ENCODE measurements around the gene KCTD2.

KCTD2 gene

DNA sequence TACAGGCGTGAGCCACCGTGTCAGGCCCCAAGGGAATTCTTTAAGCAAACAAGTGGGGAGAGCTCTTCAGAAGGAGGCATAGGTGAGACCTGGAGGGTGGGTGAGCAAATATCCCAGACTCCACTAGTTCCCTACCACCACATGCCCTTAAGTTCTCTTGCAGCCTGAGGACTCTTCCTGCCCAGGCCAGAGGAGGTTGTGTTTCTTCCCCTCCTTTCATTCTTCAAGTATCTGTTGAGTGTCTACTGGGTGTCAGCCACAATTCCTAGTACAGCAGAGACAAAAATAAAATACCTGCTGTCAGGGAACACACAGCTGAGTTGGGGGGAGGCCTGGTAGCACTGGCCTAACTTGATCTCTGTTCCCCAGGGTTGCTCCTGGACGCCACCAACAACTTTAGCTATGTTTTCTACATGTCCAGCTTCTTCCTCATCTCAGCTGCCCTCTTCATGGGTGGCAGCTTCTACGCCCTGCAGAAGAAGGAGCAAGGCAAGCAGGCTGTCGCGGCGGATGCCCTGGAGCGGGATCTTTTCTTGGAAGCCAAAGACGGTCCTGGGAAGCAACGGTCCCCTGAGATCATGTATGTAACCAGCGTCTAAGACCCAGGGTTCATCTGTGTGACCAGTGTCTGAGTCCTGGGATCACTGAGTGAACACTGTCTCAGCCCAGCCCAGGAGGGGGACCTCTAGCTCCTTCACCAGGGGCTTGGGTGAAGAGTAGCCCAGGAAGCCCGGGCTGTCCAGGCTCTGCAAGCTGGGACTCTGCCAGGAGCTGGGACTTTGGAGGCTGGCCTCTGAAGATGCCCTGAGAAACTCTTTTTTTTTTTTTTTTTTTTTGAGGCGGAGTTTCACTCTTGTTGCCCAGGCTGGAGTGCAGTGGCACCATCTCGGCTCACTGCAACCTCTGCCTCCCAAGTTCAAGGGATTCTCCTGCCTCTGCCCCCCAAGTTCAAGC, 56.9 kb downstream of the KCTD2 start:
- DNase-seq: no peak

DNA sequence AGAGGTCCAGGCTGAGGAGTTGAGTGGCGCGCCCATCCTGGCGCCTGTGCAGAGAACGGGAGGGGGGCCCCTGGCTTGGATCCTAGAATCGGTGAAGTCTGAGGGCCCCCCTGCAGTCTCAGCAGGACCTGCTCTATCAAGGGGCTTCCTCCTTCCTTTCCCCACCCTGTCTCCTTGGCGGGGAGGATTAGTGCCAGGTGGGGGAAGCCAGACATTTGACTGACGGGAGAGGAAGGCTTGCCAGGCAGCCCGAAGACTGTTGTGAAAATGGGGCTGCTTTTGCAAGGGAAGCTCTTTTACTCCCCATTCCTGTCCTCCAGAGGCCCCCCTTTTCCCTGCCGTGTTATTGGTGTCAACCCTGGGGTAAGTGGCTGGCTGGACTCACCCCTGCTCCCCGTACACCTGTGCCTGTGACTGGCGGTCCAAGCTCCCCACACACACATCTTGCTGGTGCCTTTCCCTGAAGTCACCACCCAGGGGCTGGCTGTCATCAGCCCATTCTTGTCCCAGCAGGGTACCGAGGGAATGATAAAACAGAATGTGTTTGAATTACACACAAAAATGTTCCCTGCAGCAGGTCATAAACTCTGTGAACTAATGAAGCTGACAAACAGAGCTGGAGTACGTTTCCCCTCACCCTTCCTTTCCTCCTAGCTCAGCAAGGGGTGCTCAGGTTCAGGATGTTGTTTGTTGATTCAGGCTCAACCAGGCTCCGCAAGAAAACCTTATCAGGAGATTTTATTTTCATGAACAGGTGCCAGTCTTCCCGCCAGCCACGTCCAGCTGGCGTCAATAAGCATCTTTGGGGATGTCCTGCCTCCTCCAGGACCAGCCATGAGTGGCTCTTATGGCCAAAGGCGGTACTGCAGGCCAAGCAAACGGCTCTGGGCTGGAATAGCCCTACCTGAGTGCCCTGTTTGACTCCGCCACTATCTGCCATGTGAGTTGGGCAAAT, 58.4 kb downstream of the KCTD2 start:
- DNase-seq: no peak

DNA sequence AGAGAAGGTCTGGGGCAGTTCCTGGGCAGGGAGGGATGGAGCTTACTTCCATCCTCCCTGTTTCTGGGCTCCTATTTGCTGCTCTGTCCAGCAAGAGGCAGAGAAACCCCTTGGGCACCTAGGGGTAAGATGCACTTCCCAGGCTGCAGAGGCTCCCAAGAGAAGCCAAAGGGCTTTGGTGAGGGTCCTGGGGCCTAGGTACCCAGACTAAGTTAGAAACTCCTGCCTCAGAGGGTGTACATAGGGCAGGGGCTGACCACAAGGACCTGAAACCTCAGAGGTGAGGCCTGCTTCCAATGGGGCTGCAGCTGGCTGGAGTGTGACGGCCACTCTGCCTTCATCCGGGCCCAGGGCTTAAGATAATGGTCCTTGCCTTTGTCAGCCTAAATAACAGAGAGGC, 61.2 kb downstream of the KCTD2 start:
- no peak for DNase-seq

DNA sequence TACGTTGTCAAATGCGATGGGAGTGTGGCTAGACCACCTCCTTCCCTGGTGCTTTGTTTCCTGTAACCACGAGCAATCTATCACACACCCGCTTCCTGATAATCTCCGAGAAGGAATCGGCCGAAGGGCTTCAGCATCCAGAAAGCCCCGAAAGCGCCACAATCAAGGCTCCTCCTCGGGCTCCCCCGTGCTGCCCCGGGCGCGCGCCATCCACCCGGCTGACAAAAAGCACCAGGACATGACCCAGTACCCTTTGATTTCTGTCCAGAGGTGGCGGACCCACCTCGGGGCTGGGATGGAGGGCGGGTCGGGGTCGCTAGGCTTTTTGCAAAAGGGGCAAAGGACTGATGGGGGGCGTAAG, 62.0 kb downstream of the KCTD2 start:
- DNase-seq: no peak

DNA sequence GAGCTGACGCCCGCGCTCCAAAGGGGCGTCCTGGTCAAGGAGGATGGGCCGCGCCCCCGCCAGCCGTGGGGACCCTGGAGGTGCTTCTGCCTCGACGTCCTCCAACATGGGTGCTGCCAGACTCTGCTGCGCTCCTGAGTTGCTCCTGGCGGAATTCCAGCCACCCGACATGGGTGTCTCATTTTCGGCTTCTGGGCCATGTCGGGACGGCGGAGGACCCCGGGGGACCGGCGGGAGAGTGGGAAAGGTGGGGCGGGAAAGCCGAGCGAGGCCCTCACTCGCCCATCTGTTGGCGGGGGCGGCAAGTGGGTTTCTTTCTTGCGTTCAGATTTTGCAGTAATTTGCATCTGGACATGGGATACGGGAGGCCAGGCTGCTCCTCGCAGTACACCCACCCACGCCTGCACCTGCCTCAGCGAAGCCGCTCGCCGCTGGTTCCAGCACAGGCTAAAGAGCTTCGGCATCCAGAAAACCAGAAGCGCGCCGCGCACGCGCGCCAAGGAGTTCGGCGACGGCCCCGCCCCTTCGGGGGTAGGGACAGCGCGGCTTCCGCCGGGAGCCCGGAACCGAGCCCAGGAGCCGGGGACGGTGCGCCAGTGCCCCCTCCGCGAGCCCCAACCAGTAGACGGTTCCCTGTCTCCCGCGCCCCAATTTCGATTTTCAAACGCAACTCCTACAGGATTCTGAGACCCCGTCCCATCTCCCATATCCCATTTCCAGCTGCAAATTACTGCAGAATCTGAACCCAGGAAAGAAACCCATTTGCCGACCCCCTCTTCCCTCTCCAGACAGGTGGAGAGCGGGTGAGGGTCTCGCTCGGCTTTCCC, 62.6 kb downstream of the KCTD2 start, which contains the start of gene ARMC7:
TSS of gene ARMC7 (plus strand) at position 563 of the 827 bp plus-strand sequence. CDS start 320 bp downstream, outside the sequence.
- DNase-seq: peak; percentile 93

DNA sequence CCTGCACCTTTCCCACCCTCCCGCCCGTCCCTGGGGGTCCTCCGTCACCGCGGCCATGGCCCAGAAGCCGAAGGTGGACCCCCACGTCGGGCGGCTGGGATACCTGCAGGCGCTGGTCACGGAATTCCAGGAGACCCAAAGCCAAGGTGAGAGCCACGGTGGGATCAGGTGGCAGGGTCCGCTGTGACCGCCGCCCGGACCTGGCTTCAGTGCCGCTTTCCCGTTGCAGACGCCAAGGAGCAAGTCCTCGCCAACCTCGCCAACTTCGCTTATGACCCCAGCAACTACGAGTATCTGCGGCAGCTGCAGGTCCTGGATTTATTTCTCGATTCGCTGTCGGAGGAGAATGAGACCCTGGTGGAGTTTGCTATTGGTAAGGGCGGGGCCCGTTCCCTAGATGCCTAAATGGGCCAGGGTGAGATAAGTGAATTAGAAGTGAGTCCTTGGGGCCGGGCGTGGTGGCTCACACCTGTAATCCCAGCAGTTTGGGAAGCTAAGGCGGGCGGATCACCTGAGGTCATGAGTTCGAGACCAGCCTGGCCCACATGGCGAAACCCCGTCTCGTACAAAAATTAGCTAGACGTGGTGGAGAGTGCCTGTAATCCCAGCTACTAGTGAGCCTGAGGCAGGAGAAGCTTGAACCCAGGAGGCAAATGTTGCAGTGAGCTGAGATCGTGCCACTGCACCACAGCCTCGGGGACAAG, 63.4 kb downstream of the KCTD2 start:
- DNase-seq: no peak

DNA sequence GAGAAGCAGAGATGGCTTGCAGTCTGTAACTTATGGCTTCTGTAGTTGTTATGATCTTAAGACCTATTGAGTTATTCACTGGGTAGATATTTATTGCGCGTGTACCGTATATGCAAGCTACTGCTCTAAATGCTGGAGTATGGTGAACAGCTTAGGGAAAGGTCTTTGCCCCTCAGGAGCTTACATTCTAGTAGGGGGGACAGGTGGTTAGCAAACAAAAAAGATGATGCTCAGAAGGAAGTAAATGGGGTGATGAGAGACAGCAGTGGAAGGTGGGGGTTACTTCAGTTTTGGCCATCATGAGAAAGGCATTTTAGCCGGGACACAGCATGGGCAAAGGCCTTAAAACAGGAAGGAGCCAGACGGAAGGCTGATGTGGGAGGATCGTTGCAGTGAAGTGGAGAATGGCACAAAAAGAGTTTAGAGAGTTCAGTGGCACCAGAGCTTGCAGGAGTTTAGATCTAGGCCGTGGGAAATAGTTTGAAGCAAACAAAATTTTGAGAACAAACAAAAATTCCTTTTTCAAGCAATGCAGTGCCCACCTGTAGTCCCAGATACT, 64.8 kb downstream of the KCTD2 start:
- no peak for DNase-seq

DNA sequence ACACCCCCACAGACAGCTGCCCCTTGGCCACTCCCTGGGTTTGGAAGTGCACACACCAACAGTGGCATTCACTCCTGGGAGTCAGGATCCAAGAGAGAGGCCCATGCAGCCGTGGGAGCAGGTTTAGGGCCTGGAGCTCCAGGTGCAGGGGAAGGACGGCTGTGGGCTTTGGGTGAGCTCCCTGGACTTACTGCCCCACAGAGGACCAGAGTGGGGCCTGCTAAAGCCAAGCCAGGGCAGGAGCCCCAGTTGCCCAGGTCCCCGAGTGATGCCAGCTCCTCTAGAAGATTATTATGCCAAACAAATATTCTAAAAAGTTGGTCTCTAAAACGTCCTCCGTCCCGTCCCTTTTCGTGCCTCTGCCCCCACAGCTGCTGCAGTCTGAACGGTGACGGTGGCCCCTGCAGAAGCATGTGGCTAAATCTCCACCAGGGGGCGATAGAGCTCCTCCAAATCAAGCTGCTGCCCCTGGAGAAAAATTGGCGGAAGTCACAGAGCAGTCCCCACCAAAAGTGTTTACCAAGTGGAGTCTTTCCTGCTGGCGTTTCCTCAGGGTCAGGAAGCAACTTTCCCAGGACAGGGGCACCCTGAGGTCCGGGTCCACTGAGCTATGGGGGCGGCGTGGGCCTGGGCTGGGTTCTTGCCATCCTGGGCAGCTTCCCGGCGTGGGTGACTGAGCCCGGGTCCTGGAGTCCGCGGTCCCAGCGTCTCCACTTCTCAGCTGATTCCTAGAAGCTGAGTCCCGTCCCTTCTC, 67.0 kb downstream of the KCTD2 start:
- peak; percentile 83 for DNase-seq

DNA sequence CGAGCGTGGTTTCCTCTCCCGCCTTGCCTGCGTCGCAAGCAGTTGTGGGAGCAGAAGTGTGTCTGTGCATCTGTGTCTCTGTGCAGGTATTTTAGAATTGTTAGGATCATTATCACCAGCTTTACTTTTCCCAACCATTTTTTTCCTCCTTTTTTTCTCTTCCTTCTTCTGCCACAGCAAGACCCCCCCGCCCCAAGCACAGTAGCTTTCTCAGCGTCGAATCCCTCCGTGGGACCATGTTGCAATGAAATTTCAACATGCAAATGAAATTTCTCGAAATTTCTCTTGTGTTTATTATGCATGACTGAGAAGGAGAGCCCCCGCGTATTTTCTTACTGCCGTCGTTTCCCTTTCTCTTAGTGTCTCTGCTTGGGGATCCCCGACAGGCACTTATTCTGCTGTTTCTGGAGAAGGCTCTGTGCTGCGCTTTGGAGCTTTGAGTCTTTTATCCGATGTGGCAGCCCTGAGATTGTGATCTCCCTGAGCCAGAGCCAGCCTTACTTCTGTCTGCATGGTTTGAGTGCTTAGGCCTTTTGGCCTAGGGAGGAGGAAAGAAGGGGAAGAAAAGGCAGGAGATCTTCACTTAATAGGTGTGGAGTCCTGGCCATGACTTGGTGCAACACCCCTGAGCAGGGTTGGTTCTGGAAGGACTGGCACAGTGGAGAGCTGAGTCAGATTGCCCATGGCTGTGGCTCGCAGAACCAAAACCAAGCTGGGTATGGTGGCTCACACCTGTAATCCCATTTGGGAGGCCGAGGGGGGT, 67.7 kb downstream of the KCTD2 start:
- DNase-seq: no peak

Measured in stimulated activated CD4-positive, alpha-beta T cell treated with anti-CD3 and anti-CD28 coated beads, Interleukin-4, amount 100 ng/mL, for 1 hour (primary cell).